Putamen (tissue), 1 donor: Measurements from ENCODE around the gene SSBP4.

ENCODE experiments used
- DNase-seq: peaks from one replicate; pipeline ENCODE4 v3.0.0-alpha.2; 2016; ENCODE audit warnings: low spot score

Gene SSBP4

DNA sequence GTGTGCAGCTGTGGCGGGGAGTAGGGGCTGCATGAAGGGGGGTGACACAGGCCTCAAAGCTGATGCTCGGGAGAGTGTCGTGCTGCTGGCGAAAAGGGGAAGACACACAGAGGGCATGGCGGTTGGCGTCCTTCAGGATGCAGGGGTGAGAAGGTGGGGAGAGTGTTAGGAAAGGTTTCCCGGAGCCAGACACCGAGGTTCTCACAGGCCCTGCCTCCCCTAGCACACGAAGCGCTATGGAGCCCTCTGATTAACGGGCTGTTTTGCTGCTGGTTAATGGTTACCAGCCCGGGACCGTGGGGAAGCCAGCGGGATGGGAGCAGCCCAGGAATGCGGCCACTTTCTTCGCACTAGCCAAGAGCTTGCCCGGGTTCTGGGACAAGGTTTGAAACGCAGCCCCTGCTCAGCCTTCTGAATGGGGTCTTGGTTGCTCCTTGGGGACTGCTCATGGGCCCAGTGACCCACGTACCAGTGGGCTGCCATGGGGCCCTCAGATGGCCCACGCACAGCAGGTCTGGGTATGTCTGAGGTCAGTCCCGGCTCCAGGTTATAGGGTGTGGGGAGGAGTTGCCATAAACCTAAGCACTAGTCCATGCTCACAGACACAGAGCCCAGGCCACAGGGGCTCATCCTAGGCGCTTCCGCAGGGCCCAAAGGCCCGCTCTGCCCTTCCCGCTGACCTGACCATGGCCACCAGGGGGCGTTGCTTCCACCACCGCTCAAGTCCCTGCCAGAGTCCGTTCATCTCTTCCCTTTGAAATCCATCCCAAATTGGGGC, 50.1 kb downstream of the SSBP4 start:
- DNase-seq: no peak

DNA sequence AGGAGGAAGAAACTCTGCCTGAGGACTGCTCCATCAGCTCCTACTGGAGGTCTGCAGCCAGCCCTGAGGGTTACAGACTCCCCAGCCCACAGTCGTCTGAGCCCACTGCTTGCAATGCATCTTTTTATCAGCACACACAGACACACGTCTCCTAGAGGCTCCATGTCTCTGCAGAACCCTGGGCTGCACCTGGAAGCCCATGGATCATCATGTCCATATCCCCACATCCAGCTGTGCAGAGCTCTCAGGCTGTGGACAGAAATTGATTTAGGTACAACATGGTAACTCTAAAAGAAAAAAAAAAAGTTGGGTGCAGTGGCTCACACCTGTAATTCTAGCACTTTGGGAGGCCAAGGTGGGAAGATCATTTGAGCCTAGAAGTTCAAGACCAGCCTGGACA, 51.6 kb downstream of the SSBP4 start:
- DNase-seq: no peak

DNA sequence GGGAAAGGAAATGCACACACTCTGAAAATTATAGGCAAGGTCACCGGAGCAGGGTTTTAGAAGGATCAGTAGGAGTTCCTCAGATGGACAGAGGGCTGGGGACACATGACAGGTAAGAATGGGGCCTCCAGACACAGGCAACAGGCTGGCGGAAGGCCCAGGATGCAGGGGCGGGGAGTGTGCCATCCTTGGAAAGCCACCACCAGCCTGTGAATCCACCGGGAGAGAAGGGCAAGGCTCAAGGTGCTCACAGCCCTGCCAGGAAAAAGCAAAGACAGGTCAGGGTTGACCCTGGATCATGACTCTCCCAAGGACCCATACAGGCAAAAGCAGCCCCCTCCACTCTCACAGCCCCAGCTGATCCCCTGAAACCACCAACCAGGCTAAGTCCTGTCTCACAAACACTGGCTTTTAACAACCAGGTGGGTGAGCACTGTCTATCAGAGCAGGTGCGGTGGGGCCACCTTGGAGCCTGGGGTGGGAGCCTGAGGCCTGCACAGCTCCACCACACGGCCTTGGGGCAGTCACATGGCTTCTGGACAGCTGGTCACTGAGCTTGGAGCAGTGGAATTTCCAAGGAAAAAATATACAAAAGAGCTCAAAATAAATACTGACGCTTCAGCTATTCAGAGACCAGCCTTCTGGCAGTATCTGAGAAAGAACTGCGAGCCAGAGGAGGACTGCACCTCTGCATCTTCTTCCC, 54.0 kb downstream of the SSBP4 start:
- no peak for DNase-seq

DNA sequence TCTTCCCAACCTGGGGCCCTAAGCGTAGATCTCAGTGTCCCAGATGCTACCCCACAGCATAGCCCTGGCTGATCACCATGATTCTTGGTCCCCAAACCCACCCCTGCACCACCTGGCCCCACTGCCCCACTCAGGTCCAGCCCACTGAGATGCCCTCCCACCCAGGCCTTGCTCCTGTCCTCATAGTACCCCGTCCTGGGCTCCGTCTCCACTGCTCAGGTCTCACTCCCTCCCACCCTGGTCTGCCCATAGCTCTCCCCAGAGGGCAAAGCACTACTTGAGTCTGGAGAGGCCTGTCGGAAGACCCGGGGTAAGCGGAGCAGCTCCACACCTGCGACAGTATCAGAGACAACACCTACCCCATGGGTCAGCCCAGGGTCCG, 54.5 kb downstream of the SSBP4 start:
- no peak for DNase-seq

DNA sequence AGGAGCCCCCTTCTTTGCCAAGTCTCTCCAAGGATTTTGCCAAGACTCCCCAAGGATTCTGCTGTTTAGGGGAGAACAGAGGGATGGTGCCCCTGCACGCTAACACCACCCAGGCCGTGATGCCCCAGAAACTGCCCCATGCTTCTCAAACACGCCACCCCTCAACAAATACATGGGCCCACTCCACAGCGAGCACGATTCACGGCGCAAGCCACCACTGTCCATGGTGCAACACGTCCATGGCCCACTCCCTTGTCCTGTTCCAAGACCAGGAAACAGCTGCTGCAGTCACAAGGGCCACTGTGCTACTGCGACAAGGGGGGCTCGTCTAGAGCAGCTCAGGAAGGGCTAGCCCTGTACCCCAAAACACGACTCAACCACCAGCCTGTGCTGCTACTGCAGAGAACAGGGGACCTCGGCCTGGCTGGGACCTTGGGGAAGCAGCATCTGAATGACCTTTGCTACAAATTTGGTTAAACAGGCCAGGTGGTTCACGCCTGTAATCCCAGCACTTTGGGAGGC, 55.2 kb downstream of the SSBP4 start:
- DNase-seq: no peak

DNA sequence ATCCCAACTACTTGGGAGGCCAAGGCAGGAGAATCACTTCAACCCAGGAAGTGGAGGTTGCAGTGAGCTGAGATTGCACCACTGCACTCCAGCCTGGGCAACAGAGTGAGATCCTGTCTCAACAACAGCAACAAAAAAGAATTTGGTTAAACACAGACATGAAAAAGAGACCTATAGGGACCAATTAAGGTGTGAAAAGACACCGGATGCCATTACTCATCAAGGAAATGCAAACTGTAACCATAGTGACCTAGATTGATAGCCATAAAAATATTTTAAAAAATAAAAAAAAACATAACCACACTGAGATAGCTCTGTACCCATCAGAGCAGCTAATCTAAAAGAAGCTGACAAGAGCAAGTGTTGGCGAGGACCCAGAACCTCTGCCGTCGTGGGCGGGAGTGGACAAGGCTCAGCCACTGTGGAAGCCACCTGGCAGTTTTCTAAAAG, 55.8 kb downstream of the SSBP4 start:
- DNase-seq: no peak

DNA sequence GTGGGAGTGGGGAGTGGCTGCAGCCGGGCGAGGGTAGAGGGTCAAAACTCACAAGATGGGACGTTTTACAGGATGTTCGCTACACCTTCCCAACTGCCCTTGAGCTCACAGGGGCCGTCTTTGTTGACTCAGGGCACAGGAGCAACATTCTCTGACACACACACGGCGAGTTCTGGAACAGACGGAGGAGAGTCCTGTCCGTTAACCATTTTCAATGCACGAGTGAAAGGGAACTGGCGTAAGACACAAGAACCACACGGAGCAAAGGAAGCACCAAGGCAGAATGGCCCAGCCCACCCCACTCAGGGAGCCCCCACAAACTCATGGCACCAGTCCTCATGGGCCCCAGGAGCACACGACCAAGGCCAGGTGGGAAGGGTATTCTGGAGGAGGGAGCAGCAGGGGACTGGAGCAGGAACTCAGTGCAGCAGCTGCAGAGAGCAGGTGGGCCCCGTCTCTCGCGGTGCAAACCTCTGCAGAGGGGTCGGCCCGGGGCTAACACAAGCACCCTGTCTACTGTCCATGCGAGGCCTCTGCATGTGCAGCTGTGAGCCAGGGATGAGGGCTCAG, 56.6 kb downstream of the SSBP4 start:
- no peak for DNase-seq

DNA sequence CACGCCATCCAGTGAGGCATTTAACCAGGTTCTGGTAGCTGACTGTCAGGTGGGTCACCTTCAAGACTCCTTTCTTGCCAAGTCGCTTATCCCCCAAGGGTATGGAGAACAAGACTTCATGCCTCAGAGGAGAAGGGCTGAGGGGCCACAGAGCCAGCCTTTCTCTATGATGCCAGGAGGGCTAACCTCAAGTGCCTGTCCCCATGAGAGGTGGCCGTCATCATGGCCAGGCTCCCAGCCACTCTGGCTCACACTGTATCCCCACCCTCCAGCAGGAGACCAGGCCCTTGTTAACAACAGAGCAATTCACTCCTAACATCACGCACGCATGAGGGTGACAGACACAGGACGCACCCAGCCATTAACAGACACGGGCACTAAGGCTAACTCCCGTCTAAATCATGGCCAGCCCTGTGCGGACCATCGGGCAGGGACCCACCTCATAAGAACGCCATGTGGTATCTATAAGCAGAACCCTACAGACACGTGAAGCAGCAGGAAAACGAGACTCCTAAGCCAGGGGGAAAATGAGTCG, 57.4 kb downstream of the SSBP4 start:
- DNase-seq: no peak

DNA sequence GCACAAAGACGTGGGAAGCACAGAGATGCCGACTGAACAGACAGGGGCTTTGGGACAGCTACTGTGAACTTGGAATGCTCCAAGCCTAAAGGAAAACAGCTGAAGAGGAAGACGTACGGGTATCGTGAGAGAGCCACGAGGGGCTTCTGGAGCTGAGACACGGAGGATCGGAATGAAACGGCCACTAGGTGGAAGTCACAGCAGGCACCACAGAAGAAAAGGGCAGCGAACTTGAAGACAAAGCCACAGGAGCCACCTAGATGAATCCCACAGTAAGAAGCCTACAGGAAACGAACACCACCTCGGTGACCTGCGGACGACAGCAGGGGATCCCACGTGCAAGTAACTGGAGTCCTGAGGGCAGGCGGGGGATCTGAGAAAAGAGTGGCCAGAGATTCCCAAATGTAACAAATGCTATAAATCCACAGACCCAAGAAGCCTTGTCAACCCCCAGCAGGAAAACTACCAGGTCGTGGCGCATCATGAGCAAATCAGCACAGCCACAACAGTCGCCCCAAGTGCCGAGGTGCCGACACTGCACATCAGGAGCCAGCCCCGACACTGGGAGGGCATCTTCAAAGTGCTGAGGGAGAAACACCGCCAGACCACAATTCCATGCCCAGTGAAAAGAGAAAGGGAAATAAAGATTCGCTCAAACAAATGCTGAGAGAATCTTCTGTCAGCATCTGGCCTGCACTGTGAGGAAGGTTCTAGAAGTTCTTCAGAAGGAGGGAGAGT, 58.0 kb downstream of the SSBP4 start:
- no peak for DNase-seq

DNA sequence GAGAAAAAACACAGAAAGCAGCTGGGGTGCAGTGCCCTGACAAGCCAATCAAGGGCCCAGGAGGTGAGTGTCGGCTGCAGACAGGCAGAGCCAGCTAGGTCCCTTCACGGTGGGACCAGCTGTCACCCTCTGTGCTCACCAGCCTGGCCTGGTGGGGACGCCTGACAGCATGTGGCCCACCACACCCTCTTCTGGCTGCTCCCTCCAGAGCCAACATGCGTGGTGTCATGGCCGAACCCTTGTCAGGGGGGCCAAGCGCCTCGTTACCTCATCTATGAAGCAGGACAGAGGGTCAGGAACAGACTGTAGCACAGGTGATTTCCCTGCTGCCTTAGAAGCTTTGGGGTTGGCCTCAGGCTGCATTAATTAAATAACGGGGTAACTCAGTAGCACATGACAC, 58.8 kb downstream of the SSBP4 start:
- no peak for DNase-seq

DNA sequence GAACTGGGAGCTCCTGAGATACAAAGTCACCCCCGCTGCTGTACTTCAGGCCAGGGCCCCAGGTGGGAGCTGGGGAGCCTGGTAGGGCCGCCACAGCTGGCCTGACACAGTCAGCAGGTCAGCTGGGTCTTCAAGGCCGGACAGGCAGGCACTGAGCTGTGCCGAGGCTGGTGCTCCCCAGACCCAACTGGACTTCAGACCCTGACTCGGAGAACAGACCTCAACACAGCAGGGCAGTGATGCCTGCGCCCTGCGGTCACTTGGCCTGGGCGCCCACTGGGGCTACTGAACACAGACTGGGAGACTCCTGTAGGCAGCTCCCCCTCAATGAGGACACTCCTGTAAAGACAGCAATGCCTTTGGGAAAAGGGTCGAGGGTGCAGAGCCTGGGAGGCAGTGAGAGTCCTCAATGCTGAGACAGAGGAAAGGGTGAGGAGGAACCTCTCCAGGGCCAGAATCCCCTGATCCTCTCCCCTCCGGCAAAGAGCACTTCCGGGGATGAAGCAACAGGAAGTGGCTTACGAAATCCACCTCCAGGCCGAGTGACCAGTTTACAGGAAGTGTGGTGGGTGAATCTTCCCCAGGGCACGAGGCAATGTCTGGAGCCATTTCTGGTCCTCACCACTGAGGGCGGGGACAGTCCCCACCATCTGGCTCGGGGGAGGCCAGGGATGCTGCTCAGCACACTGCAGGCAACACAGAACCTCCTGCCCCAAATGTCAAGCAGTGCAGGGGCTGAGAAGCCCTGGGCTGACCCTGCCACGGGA, 59.5 kb downstream of the SSBP4 start:
- no peak for DNase-seq

DNA sequence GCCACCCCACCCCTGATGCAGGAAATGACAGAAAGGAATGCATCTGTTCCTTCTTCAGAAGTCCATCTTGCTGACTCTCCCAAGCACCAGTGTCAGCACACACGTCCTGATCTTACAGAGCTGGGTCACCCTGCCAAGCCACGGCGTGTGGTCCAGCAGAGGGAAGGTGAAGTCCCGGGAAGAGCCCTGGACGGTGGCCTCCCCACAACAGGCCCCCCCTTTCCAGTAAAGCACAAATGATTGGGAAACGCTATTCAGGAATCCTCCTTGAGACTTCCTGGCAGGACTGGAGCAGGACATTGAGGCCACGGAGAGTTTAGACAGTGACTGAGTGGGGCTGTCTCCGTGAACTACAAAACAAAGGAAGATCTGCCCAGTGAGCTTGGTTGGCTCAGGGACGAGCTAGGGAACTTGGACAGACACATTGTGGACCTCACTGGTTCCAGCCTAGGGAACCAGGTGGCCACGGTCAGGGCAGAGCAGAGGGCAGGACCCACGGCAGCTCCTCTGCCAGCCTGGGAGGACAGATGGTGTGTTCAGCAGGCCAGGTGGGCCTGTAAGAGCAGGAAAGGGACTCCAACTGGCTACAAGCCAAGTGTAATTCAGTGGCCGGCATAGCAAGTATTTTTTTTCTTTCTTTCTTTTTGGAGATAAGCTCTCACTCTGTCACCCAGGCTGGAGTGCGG, 61.0 kb downstream of the SSBP4 start:
- DNase-seq: no peak

DNA sequence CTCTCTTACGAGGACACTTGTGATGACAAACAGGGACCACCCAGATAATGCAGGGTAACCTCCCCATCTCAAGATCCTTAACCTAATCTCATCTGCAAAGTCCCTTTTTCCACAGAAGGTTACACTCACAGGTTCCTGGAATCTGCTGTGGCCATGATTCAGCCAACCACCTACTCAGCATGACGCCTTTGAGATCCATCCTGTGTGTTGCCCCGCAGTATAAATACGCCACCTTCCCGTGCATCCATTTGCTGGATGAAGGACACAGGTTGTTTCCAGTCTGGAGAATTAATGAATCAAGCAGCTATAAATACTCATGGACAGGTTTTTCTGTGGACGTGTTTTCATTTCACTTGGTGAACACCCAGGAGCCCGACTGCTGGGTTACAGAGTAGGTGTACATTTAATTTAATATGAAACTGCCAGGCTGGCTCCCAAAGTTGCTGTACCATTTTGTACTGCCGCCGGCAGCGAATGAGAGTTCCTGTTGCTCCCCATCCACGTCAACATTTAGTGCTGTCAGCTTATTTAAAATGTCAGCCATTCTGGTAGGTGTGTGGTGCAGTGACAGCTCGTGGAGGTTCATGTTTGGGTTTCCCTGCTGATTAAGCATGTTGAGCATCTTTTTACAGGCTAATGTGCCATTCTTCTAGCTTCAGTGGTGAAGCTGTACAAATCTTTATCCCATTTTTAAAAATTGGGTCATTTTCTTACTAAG, 62.5 kb downstream of the SSBP4 start:
- DNase-seq: no peak

DNA sequence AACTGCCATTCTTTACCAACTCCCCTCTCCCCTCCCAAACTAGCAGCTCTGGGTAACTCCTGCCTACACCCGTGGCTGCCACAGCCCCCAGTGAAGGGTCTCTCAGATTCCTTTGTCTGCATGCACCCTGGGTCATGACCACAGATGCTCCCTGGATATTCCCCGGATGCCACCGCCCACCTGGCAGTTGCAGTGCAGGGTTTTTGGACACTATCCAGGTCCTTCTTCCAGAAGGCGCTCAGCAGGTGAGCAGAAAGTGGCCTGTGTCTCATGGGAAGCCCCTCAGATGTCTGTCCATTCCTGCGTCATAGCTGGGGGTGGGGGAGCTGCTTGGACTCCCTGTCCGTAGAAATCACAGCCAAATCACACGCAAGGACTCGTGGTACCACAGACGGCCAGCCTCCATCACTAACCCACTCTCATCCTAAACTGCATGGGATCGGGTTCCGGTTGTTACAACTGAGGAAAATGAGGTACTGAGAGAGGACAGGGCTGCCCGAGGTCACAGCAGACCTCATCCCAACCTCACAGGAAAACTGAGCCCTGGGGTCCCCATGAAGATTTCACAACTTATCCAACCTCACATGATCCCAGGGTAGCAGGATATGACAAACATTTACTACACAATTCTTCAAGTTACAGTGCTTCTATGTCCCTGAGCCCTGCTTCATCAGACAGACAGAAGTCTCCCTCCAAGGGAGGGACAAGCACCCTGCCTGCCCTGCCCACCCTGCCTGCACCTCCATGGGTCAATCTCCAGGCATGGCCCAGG, 64.1 kb downstream of the SSBP4 start:
- no peak for DNase-seq
